ENCODE results near the gene YDJC.

DNA sequence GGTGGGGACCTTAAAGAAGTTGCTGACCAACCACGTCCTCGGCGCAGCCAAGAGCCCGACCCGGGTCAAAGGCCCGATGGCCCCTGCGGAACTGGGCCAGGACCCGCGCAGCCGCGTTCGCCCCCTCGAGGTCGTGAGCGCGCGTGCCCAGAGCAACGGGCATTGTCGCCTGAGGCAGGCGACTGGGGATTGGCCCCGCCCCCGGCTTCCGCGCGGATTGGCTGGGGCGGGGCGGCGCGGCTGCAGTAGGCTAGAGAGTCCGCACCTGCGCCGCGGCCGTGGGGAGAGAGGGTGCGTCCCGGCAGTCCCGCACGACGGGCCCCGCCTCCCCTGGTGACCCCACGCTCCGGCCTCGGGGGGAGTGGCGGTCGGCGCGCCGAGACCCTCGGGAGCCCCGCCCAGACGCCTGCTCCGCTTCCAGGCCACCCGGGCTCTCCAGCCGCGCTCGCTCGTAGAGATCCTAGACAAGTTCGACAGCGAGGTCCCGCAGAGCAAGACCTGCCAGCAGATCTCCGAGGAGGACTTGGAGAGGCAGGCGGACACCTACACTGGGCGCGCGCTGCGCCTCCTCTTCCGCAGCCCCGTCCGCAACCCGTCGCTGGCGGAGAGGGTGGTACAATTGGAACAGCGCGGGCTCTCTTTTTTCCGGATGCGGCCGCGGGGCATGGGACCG is 27.7 kb upstream of the YDJC start:
- TF ChIP-seq DMAP1 (CRISPR knock-in tag; IDR thresholded peaks at IDR 0.05) (no peak), ZKSCAN1 (IDR thresholded peaks at IDR 0.05; ENCODE audit: low read length) (no peak), TEAD3 (CRISPR knock-in tag; optimal IDR thresholded peaks at IDR 0.05; ENCODE audit: borderline replicate concordance) (no peak), RFX5 (IDR thresholded peaks at IDR 0.05; ENCODE audit: low read depth, low read length) (no peak; the same call in 1 of the 2 replicates), SRSF1 (optimal IDR thresholded peaks at IDR 0.05; ENCODE audit: low read depth, low read length) (no peak), ZNF121 (CRISPR knock-in tag; IDR thresholded peaks at IDR 0.05) (0 out of 2 replicates have a peak, but pooled peaks have one; percentile 35)
- TF ChIP-seq, protein P1, sequence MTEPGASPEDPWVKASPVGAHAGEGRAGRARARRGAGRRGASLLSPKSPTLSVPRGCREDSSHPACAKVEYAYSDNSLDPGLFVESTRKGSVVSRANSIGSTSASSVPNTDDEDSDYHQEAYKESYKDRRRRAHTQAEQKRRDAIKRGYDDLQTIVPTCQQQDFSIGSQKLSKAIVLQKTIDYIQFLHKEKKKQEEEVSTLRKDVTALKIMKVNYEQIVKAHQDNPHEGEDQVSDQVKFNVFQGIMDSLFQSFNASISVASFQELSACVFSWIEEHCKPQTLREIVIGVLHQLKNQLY (CRISPR knock-in tag; IDR thresholded peaks at IDR 0.05) = 0 out of 2 replicates have a peak, but pooled peaks have one; percentile 37
